Stimulated activated CD4-positive, alpha-beta T cell treated with anti-CD3 and anti-CD28 coated beads, TNF-alpha, amount 100 ng/mL, for 1 hour (primary cell): ENCODE data around the gene CATSPER4.

Experiments used
- DNase-seq, 3 donors: peaks; one replicate each; pipeline ENCODE4 v3.0.0-alpha.2; 2020; ENCODE audit warnings: low read depth in 3 of 3, low spot score in 1 of 3

CATSPER4 gene

GRCh38 chr1:26190373-26190987, at the start of gene CATSPER4:
CATSPER4 (plus strand) TSS chr1:26190602; CDS start chr1:26190628, 26 bp downstream.
- no peak for DNase-seq

GRCh38 chr1:26142159-26142558, 48.2 kb upstream of the CATSPER4 start:
- DNase-seq = no peak

- peak; percentile 31 to 64 (median 43) for DNase-seq
These were observed 45.1 kb upstream of the CATSPER4 start for GRCh38 chr1:26145041-26145959.

- no peak for DNase-seq
These were observed 44.5 kb upstream of the CATSPER4 start for GRCh38 chr1:26145960-26146294.

GRCh38 chr1:26148887-26149286, 41.5 kb upstream of the CATSPER4 start:
- DNase-seq = no peak

GRCh38 chr1:26153966-26154532, 36.4 kb upstream of the CATSPER4 start:
- no peak for DNase-seq

GRCh38 chr1:26154750-26155149, 35.7 kb upstream of the CATSPER4 start:
- DNase-seq = no peak

- no peak for DNase-seq
These were observed 34.8 kb upstream of the CATSPER4 start for GRCh38 chr1:26155370-26156284.

- no peak for DNase-seq
These were observed 33.9 kb upstream of the CATSPER4 start for GRCh38 chr1:26156285-26157038.

- DNase-seq = no peak
These were observed 32.0 kb upstream of the CATSPER4 start for GRCh38 chr1:26158271-26158907.

- DNase-seq = no peak
These were observed 31.3 kb upstream of the CATSPER4 start, which contains the start of gene FAM110D for GRCh38 chr1:26158908-26159742. FAM110D (plus strand) TSS chr1:26159079; CDS start chr1:26161292, 2,213 bp downstream.

- no peak for DNase-seq
These were observed 30.7 kb upstream of the CATSPER4 start for GRCh38 chr1:26159743-26160039.

- DNase-seq = no peak
These were observed 29.6 kb upstream of the CATSPER4 start for GRCh38 chr1:26160527-26161414.

GRCh38 chr1:26161415-26162219, 28.8 kb upstream of the CATSPER4 start:
- DNase-seq = no peak

- no peak for DNase-seq
These were observed 28.1 kb upstream of the CATSPER4 start for GRCh38 chr1:26162220-26162709.

- no peak for DNase-seq
These were observed 26.7 kb upstream of the CATSPER4 start for GRCh38 chr1:26163684-26164035.
